Prostate gland (tissue), 2 donors: ENCODE measurements around the gene CORO2B. TPM values are rescaled to one million over a fixed set of nuclear protein-coding genes. Genes with fewer than 3 reads are reported as not detected.

Experiments
- DNase-seq: peaks from one replicate; pipeline ENCODE4 v3.0.0-alpha.2; 2019; ENCODE audit warnings: low spot score
- H3K27ac ChIP-seq, 2 donors: fragments of 200-600 bp; sonication (generic); 2 replicates each; pipeline ENCODE4 v1.5.1; 2017 to 2019
- H3K27me3 ChIP-seq: fragments of 200-600 bp; sonication (generic); replicated peaks from 2 replicates; pipeline ENCODE4 v1.5.1; 2019; ENCODE audit not compliant: insufficient read depth
- H3K36me3 ChIP-seq, 2 donors: fragments of 200-600 bp; sonication (generic); 1 replicate in 1 of 2; 2 replicates in 1 of 2; pipeline versions ENCODE4 v1.5.1 to v1.8.1; 2017 to 2019
- H3K4me1 ChIP-seq: fragments of 200-600 bp; sonication (generic); replicated peaks from 2 replicates; pipeline ENCODE4 v1.5.1; 2019
- H3K4me3 ChIP-seq, 2 donors: fragments of 200-600 bp; sonication (generic); 2 replicates each; pipeline ENCODE4 v1.5.1; 2017 to 2019
- H3K9me3 ChIP-seq: fragments of 200-600 bp; sonication (generic); 2 replicates; pipeline ENCODE4 v1.5.1; 2017
- CTCF ChIP-seq, 4 experiments: fragments of 200-600 bp in 2 of 4; fragments of 450-650 bp in 2 of 4; sonication (generic) in 2 of 4; IDR thresholded peaks; 1 replicate in 3 of 4; 2 replicates in 1 of 4; pipeline ENCODE4 v1.5.1; 2016 to 2019; ENCODE audit warnings: antibody characterized with exemption in 4 of 4, mild to moderate bottlenecking in 2 of 4, moderate library complexity in 2 of 4
- POLR2A ChIP-seq: fragments of 450-650 bp; IDR thresholded peaks from one replicate; pipeline ENCODE4 v1.6.1; 2016; ENCODE audit warnings: antibody characterized with exemption, mild to moderate bottlenecking
- POLR2AphosphoS5 ChIP-seq: sonication (generic); formaldehyde crosslinking; IDR thresholded peaks from one replicate; pipeline ENCODE4 v1.6.1; 2017; ENCODE audit warnings: antibody characterized with exemption
- WGBS: methylation state at CpG from one replicate; pipeline ENCODE4 v1.1.5; 2018; 5-methylcytosine and 5-hydroxymethylcytosine counted together
- intact Hi-C: fragments of 100-400 bp; cut with DNase I; formaldehyde crosslinking; loops from one replicate; pipeline ENCODE4 v1.14.2; 2022
- total RNA-seq, 2 donors: library from RNA; depleted of rRNA; stranded (reverse); fragments of >200 nt; gene quantifications; one replicate each; pipeline ENCODE4 v1.1.0, GENCODE V29; 2016

Gene CORO2B
- total RNA-seq, 2 donors from 2014 or later = 0.50 to 1.4 TPM

DNA sequence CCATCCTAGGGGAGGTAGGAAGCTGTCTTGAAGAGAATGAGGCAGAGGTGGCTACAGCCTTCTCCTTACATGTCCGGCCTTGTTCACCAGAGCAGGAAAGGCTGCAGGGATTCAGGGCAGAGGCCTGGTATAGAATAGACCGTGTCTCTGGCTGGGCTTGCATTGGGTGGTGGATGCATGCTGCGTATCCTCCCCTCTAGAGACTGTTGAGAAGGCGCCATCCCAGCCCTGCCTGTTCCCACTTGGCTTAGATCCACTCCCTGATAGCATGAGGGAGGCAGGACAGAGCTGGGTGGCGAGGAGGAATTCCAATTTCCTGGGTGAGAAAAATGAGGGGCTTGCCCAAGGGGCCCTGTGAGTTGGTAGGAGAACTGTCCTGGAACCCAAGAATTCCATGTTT, 57.5 kb downstream of the CORO2B start:
- intact Hi-C loops = no loop called here
- H3K27me3 ChIP-seq = no peaks in the 10 kb centered on the region
- H3K4me3 ChIP-seq = no peak overlapping the region
- no peaks in the 10 kb centered on the region for H3K36me3 ChIP-seq
- TF ChIP-seq POLR2AphosphoS5 (no peak), CTCF (IDR thresholded peaks at IDR 0.05) (no peak), POLR2A (no peak)
- DNase-seq = no peak
- 87% methylated on average over 5 of the region's 5 CpGs for WGBS
- no peaks in the 10 kb centered on the region for H3K4me1 ChIP-seq
- H3K9me3 ChIP-seq = no peaks in the 10 kb centered on the region
- no peak overlapping the region for H3K27ac ChIP-seq

DNA sequence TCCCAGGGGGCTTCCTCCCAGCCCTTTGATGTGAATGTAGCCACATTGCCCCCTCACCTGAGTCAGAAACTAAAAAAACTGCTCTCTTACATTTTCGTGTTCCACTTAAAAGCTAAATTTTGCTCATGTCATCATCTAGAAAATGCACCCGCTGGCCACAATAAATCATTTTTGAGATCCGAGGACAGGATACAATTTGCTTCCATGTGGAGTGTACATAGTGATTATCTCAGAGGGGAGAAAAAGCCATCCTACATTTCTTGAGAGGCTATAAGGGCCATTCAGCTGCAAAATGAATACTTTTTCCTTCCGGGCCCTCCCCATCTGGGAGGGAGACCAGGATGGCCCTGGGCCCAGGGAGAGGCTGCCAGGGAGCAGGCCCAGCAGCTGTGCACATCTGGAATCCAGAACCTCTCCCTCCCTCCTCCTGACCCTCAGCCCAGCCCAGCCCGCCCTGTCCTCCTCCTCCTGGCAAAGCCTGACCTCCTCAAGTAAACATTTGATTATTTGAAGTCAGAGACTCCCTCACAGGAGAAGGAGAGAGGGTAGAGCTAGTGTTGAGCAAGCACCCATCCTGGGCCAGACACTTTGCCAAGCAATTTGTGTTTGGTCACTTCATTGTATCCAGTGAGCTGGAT, 59.1 kb downstream of the CORO2B start:
- peak; percentile 29 for DNase-seq
- WGBS = 30% methylated on average over 5 of the region's 5 CpGs
- H3K27ac ChIP-seq = peak overlapping the region in 1 of 2 donors; percentile 32
- TF ChIP-seq POLR2A = no peak
- TF ChIP-seq POLR2AphosphoS5 = no peak
- TF ChIP-seq CTCF (IDR thresholded peaks at IDR 0.05) = no peak
- no peak overlapping the region for H3K4me3 ChIP-seq
- H3K27me3 ChIP-seq = no peaks in the 10 kb centered on the region
- H3K9me3 ChIP-seq = no peaks in the 10 kb centered on the region
- no peaks in the 10 kb centered on the region for H3K4me1 ChIP-seq
- H3K36me3 ChIP-seq = no peaks in the 10 kb centered on the region
- intact Hi-C loops = no loop called here

GRCh38 chr15:68638953-68639515, 60.2 kb downstream of the CORO2B start:
- Histone ChIP-seq H3K36me3 (no peaks in the 10 kb centered on the region), H3K9me3 (no peaks in the 10 kb centered on the region), H3K4me3 (no peak overlapping the region), H3K4me1 (no peaks in the 10 kb centered on the region), H3K27me3 (no peaks in the 10 kb centered on the region), H3K27ac (no peak overlapping the region)
- WGBS = 72% methylated on average over 2 of the region's 2 CpGs
- TF ChIP-seq CTCF (IDR thresholded peaks at IDR 0.05) (no peak), POLR2A (no peak), POLR2AphosphoS5 (no peak)
- DNase-seq = no peak
- intact Hi-C loops = no loop called here

DNA sequence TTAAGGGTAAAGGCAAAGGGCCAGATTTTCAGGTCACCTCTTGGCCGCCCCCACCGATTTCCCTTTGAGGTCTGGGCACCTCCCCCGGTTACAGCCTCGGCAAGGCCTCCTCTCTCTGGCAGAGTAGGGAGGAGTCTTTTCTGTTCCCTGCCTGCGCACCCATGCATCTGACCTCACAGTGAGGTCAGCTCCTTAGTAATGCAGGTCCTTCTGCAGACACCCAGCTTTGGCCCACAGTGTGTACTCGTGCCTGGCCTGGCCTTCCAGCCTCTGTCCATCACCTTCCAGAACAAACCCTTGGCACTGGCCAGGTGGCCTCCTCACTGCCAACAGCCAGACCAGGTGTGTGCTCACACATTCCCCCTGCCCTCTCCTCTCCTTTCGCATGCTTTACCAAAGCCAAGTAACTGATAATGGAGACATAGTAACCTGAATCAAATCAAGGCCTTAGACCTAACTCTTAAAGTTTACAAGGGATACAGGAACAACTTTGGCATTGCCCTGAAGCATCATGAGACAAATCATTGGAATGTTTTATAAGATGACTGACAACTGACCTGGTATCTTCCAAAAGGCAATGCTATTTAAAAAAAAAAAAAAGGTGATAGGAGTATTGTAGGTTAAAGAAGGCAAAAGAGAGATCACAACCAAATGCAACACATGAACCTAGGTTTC, 61.3 kb downstream of the CORO2B start:
- Histone ChIP-seq H3K9me3 (no peaks in the 10 kb centered on the region), H3K27me3 (no peaks in the 10 kb centered on the region), H3K27ac (peak overlapping the region in 1 of 2 donors; percentile 32), H3K36me3 (no peaks in the 10 kb centered on the region), H3K4me3 (no peak overlapping the region), H3K4me1 (no peaks in the 10 kb centered on the region)
- intact Hi-C loops = no loop called here
- TF ChIP-seq POLR2AphosphoS5 = no peak
- TF ChIP-seq POLR2A = no peak
- TF ChIP-seq CTCF (IDR thresholded peaks at IDR 0.05) = no peak
- no peak for DNase-seq
- 72% methylated on average over 7 of the region's 7 CpGs for WGBS
